Gastroesophageal sphincter (tissue), 4 donors: ENCODE measurements around the gene BHMT. TPM values are rescaled to one million over a fixed set of nuclear protein-coding genes. Genes with fewer than 3 reads are reported as not detected.

Source experiments
- ATAC-seq: fragments of 150-250 bp; one replicate; pipeline ENCODE4 v1.9.1; 2016; ENCODE audit warnings: mild to moderate bottlenecking, moderate library complexity
- H3K27ac ChIP-seq, 4 donors: fragments of 200-600 bp; sonication (generic) in 3 of 4; 1 replicate in 3 of 4; 2 replicates in 1 of 4; pipeline ENCODE4 v1.5.1; 2016 to 2019
- H3K27me3 ChIP-seq: fragments of 200-600 bp; sonication (generic); one replicate; pipeline ENCODE4 v1.5.1; 2019
- H3K36me3 ChIP-seq, 2 donors: fragments of 200-600 bp; sonication (generic); one replicate each; pipeline ENCODE4 v1.5.1; 2019; ENCODE audit warnings: control low read depth in 1 of 2
- H3K4me1 ChIP-seq, 3 donors: fragments of 200-600 bp; sonication (generic); 1 replicate in 2 of 3; 2 replicates in 1 of 3; pipeline ENCODE4 v1.5.1; 2016 to 2019; ENCODE audit warnings: control low read depth in 2 of 3
- H3K4me3 ChIP-seq, 2 donors: fragments of 200-600 bp; sonication (generic); one replicate each; pipeline ENCODE4 v1.5.1; 2019; ENCODE audit warnings: mild to moderate bottlenecking in 1 of 2, moderate library complexity in 1 of 2
- H3K9me3 ChIP-seq, 3 donors: fragments of 200-600 bp; sonication (generic); one replicate each; pipeline ENCODE4 v1.5.1; 2017 to 2019; ENCODE audit warnings: control low read depth in 2 of 3
- EP300 ChIP-seq: sonication (generic); formaldehyde crosslinking; IDR thresholded peaks from one replicate; pipeline ENCODE4 v1.6.1; 2017; ENCODE audit warnings: antibody characterized with exemption, mild to moderate bottlenecking
- POLR2A ChIP-seq, 2 donors: fragments of 450-650 bp; IDR thresholded peaks; one replicate each; pipeline ENCODE4 v1.6.1; 2017; ENCODE audit warnings: antibody characterized with exemption in 2 of 2, mild to moderate bottlenecking in 2 of 2, moderate library complexity in 1 of 2
- POLR2AphosphoS5 ChIP-seq: sonication (generic); formaldehyde crosslinking; IDR thresholded peaks from one replicate; pipeline ENCODE4 v1.6.1; 2017; ENCODE audit warnings: antibody characterized with exemption
- WGBS, 2 donors: methylation state at CpG; one replicate each; pipeline ENCODE4 v1.1.5; 2018; ENCODE audit warnings: low coverage in 1 of 2; 5-methylcytosine and 5-hydroxymethylcytosine counted together
- total RNA-seq, 4 donors: library from RNA; depleted of rRNA; stranded (reverse); fragments of >200 nt; gene quantifications; one replicate each; pipeline ENCODE4 v1.1.0, GENCODE V29; 2016
- TF ChIP-seq, protein P1 (sequence below), 4 experiments: fragments of 200-600 bp in 2 of 4; fragments of 450-650 bp in 2 of 4; sonication (generic) in 1 of 4; IDR thresholded peaks; one replicate each; pipeline ENCODE4 v1.5.1; 2017 to 2019; ENCODE audit warnings: antibody characterized with exemption in 4 of 4, mild to moderate bottlenecking in 2 of 4, moderate library complexity in 2 of 4

Gene BHMT
- total RNA-seq, 4 donors from 2014 or later: 1.9 to 10.8 (median 2.7) TPM; not detected in 1

DNA sequence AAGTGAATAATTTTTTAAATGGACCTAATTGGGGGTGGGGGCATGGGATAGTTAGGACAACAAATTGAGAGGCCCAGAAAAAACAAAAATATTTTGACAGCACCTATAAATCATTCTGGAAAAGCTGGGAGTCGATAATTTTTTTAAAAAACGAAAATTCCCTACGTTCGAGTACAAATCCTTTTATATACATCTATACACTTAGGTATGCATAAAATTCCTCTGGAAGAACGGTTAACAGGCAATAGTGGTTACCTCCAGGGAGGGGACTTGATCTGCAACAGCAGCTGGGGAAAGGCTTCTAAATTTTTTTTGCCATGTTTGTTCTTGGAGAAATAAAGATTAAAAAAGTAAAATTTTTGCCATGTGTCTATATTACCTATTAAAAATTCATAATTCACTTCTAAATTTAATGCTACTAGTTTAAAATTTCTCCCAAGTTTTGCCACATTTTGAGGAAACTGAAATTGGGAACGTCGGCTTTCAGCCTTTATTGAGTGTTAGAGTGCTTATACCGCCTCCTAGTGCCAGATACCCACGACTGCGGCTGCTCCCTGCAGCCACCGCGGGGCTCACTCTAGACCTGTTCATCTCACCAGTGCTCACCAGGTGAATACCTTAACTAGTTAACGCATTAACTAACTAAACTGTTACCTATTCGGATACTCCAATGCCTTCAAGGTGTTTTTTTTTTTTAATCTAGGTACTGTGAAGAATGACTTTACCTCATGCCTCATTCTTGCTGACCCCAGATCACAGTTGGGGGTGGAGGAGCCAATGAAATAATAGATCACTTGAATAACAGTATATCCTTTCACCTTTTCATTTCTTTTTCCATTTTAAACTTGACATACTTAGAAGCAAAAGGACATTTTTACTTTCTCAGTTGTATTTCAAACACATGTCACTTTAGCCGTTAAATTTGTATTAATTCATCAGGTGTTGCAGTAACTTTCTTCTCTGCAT, 1.8 kb upstream of the BHMT start:
- Histone ChIP-seq H3K27ac (no peak overlapping the region), H3K4me1 (peaks cover 0 to 30% (median 4%) of the 10 kb centered on the region in 3 donors), H3K36me3 (no peaks in the 10 kb centered on the region), H3K4me3 (no peak overlapping the region), H3K27me3 (peaks cover 22% of the 10 kb centered on the region), H3K9me3 (no peaks in the 10 kb centered on the region)
- 57 to 70% methylated on average over 15 of the region's 15 CpGs for WGBS, 2 donors
- TF ChIP-seq, protein P1, sequence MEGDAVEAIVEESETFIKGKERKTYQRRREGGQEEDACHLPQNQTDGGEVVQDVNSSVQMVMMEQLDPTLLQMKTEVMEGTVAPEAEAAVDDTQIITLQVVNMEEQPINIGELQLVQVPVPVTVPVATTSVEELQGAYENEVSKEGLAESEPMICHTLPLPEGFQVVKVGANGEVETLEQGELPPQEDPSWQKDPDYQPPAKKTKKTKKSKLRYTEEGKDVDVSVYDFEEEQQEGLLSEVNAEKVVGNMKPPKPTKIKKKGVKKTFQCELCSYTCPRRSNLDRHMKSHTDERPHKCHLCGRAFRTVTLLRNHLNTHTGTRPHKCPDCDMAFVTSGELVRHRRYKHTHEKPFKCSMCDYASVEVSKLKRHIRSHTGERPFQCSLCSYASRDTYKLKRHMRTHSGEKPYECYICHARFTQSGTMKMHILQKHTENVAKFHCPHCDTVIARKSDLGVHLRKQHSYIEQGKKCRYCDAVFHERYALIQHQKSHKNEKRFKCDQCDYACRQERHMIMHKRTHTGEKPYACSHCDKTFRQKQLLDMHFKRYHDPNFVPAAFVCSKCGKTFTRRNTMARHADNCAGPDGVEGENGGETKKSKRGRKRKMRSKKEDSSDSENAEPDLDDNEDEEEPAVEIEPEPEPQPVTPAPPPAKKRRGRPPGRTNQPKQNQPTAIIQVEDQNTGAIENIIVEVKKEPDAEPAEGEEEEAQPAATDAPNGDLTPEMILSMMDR (IDR thresholded peaks at IDR 0.05): peak in 1 of 4 experiments; percentile 39
- TF ChIP-seq POLR2AphosphoS5 (no peak), EP300 (no peak), POLR2A (IDR thresholded peaks at IDR 0.05) (no peak)
- ATAC-seq: no peak

DNA sequence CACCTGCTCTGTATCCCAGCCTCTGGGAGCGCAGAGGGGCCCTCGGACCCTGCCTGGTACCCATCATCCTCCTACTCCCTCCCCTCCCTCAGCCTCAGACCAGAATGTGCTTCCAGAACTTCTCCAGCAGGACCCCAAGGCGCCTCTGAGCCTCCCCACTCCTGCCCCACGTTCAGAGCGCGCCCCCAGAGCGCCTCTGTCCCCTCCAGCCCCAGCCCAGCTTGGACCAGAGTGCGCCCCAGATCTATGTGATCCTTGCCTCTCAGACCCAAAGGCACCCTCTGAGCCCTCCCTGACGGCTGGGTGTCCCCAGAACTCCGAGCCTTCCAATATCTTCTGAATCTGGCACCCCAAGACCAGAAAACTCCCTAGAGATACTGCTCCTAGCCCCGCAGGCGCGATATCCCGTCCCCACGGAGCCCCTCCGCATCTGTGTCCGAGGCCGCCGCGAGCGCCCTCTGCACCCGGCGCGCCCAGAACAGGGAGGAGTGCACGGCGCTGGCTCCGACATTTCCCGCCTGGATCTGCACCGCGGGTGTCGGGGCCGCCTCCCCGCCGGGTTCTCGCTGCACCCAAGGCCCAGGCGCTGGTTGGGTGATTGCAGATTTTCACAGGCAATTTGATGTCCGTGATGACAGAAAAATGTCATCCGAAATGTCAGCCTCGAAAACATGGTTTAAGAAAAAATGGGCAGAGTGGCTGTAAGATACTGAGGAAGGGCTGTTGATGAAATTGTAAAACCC, 522 bp downstream of the BHMT start:
- Histone ChIP-seq H3K4me3 (peak overlapping the region in 1 of 2 donors; percentile 14), H3K27me3 (peaks cover 22% of the 10 kb centered on the region), H3K36me3 (no peaks in the 10 kb centered on the region), H3K27ac (no peak overlapping the region), H3K4me1 (peaks cover 0 to 29% (median 4%) of the 10 kb centered on the region in 3 donors), H3K9me3 (no peaks in the 10 kb centered on the region)
- no peak for TF ChIP-seq POLR2AphosphoS5
- ATAC-seq: no peak
- 27 to 34% methylated on average over 8 to 9 of the region's 39 CpGs for WGBS, 2 donors

DNA sequence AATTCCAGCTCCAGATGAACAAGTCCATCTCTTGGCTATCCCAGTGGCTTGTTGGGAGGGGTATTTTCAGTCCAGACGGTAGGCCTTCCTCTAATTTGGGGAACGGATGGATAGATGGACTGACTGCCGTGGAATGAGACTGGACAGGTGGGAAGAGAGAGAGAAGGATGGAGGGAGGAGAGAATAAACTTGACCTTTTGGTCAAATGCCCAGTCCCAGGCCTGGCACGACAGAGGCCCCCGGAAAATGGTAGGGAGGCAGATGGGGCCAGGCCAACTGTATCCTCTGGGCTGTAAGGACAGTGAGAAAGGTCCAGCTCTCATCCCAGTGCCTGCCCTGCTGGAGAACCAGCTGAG, 1.1 kb downstream of the BHMT start:
- Histone ChIP-seq H3K36me3 (no peaks in the 10 kb centered on the region), H3K4me1 (peaks cover 0 to 24% (median 4%) of the 10 kb centered on the region in 3 donors), H3K27ac (no peak overlapping the region), H3K9me3 (no peaks in the 10 kb centered on the region), H3K4me3 (no peak overlapping the region), H3K27me3 (peaks cover 22% of the 10 kb centered on the region)
- WGBS, 2 donors: 89 to 100% methylated on average over 1 to 5 of the region's 5 CpGs
- TF ChIP-seq POLR2A (IDR thresholded peaks at IDR 0.05): no peak
- TF ChIP-seq, protein P1 (IDR thresholded peaks at IDR 0.05): no peak
- no peak for ATAC-seq

DNA sequence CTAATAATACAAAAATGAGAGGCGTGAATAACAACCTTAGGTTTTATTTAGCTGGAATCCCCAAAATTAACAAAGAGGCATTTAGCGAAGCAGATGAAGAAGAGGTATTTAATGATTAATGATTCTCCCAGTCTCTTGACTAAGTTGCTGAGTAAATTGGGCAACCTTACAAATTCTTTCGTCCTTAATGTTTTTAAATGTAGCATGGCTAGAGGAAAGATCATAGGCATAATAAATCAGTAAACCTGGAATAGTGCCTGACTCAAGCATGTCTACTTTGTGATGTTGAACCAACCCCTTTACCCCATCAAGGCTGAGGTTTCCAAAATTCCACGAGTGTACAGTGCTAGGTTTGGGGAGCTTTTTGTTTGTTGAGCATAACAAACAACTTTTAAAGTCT, 7.9 kb downstream of the BHMT start:
- Histone ChIP-seq H3K4me3 (no peak overlapping the region), H3K27ac (peak overlapping the region in 3 of 4 donors; percentile 15 to 56 (median 55)), H3K27me3 (no peaks in the 10 kb centered on the region), H3K9me3 (no peaks in the 10 kb centered on the region), H3K36me3 (no peaks in the 10 kb centered on the region), H3K4me1 (peaks cover 0 to 25% (median 0%) of the 10 kb centered on the region in 3 donors)
- TF ChIP-seq, protein P1 (IDR thresholded peaks at IDR 0.05): no peak
- no peak for ATAC-seq
- WGBS, 2 donors: 23 to 52% methylated on average over 3 to 4 of the region's 4 CpGs

DNA sequence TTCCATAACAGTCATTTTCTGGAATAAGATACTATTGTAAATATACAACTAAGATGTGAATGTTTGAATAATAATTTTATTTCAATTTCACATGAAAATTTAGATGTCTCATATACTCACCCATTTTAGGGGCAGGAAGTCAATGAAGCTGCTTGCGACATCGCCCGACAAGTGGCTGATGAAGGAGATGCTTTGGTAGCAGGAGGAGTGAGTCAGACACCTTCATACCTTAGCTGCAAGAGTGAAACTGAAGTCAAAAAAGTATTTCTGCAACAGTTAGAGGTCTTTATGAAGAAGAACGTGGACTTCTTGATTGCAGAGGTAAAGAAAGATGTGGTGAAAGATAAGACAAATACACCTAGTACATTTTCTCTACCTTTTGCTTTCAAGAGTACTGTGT, 8.6 kb downstream of the BHMT start:
- no peaks in the 10 kb centered on the region for H3K9me3 ChIP-seq
- no peak for ATAC-seq
- 91 to 96% methylated on average over 4 of the region's 4 CpGs for WGBS, 2 donors
- no peak overlapping the region for H3K27ac ChIP-seq
- H3K36me3 ChIP-seq: no peaks in the 10 kb centered on the region
- peaks cover 0 to 21% (median 0%) of the 10 kb centered on the region in 3 donors for H3K4me1 ChIP-seq
- no peaks in the 10 kb centered on the region for H3K27me3 ChIP-seq
- no peak for TF ChIP-seq POLR2A (IDR thresholded peaks at IDR 0.05)
- no peak for TF ChIP-seq POLR2AphosphoS5
- TF ChIP-seq, protein P1 (IDR thresholded peaks at IDR 0.05): no peak
- TF ChIP-seq EP300: no peak
- H3K4me3 ChIP-seq: no peak overlapping the region
